Endometrial microvascular endothelial cells (primary cell): ENCODE results near the gene LINS1. TPM values are rescaled to one million over a fixed set of nuclear protein-coding genes. Genes with fewer than 3 reads are reported as not detected.

Experiments
- in situ Hi-C: cut with HindIII; loops from 2 replicates; pipeline ENCODE4 v1.10.0; 2017; ENCODE audit warnings: low sequenced_read_pairs, low pct_unique_long_range_greater_than_20kb; ENCODE audit errors: inconsistent ontology term
- total RNA-seq: library from RNA; depleted of rRNA; stranded (reverse); fragments of >200 nt; gene quantifications from one replicate; pipeline ENCODE4 v1.2.3, GENCODE V29; 2015; ENCODE audit errors: inconsistent ontology term

The LINS1 gene
- total RNA-seq, 1 donor from 2014 or later: 11.7 TPM

DNA sequence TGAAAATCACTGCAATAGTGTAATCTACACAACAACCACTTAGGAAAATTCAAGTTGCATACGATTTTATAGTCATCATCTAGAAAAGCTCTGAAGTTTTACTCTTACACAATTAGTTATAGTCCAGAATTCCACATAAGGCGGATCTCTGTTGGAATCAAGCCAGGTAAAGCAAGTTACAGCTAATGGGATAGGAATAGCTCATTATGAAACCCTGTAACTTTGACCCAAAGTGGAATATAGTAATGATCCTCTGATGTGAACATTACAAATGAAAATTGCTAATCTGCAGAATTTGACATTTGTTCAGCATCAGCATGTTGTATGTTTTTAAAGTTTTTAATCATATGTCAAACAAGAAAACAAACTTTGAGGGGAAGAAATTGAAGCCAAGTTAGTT, 77.7 kb downstream of the LINS1 start:
- in situ Hi-C loops: no loop called here

DNA sequence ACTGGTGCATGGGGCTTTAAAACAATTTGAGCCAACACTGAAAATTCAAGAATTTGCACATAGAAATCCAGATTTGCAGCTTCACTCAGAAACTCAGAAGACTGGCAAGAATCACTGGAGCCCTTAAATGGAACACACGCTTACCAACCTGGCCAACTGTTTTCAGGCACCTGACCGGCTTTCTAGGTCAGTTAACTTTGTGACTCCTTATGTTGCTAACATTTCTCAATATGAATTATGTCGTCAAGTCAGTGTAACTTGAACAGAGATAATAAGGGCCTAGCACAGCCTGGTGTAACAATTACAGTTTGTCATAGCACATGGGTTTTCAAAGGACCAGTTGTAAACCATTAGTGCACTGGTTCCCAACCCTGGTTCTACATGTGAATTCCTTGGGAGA, 80.1 kb downstream of the LINS1 start:
- in situ Hi-C loops: no loop called here

DNA sequence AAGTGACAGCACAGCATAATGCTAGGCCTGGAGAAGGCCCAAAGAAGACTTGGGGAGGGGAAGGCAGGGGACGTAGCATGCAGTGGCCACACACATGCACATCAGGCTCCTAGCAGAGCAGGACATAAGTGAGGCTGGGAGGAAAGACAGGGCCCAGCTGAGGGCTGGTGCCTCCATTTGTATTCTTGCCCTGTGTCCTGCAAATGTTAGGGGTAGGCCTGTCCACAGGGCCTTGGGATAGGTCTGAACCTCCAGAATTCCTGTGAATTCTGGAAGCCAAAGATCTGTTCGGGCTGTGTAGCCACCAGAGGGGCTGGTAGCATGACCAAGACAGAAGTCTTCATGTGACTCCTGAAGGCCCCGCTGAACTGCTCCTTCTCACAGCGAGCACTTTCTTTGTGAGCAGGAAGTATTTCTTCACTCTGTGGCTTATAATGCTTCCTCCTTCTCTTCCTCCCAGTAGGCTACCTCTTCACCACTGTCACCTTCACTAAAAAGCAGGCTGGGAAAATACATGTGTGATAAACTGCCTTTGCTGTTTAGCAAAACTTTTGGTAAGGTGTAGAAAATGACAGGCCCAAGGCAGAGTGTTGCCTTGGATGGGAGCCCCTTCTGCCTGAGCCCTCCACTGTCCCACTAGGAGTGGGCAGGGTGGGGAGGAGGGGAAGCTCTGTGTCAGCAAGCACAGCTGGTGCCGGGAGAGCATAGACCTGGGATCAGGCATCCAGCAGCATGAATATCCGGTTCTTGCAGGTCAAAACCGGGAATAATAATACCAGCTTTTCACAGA, 81.7 kb downstream of the LINS1 start:
- in situ Hi-C loops: no loop called here

DNA sequence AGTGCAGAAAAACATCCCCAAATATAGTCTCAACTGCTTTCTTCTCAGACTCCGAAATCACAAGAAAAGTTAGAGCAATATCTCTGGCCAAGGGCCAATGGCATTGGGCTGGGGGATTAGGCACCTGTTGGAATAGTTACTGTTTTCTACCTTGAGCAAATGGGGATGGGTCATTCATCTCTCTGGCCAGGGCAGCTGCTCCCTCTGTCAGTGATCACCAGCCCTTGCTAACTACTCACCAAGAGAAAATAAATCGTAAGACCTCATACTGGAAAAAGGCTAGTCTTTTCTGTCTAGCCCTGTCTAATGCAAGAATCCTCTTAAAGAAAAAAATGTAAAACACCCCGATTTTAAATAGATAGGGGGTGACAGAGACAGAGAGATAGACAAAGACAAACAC, 84.1 kb downstream of the LINS1 start:
- in situ Hi-C loops: no loop called here

Other genes with a start within 250 kb of the LINS1 start
- not detected for gene CERS3, start 73.2 kb downstream of the LINS1 start, total RNA-seq
- gene ASB7, start 405 bp upstream of the LINS1 start, total RNA-seq: 10.1 TPM